Keratinocyte (primary cell): ENCODE results near the gene PRKCG. TPM values are rescaled to one million over a fixed set of nuclear protein-coding genes. Genes with fewer than 3 reads are reported as not detected.

Source experiments
- DNase-seq: peaks from one replicate; pipeline ENCODE4 v3.0.0-alpha.2; 2011; ENCODE audit warnings: low read depth, missing footprints, low spot score
- FAIRE-seq: peaks from 2 replicates; lab custom pipeline; 2011; peaks lifted over from hg19 to GRCh38; lab: Jason Lieb, UNC
- H2AFZ ChIP-seq: 2 replicates; pipeline ENCODE4 v1.6.0; 2012; ENCODE audit warnings: low read length, control low read depth, inconsistent platforms; ENCODE audit not compliant: control insufficient read depth
- H3K27ac ChIP-seq: 2 replicates; pipeline ENCODE4 v1.5.1; 2011; ENCODE audit warnings: low read length; ENCODE audit not compliant: control insufficient read depth, insufficient read depth
- H3K27me3 ChIP-seq: 3 replicates; pipeline ENCODE4 v1.6.0; 2011; ENCODE audit warnings: low read length; ENCODE audit not compliant: control insufficient read depth, insufficient read depth; ENCODE audit errors: extremely low read depth
- H3K36me3 ChIP-seq, 2 experiments: 2 replicates in 1 of 2; 3 replicates in 1 of 2; pipeline ENCODE4 v1.5.1; 2011; ENCODE audit warnings: low read length in 2 of 2, mild to moderate bottlenecking in 1 of 2; ENCODE audit not compliant: control insufficient read depth in 2 of 2, insufficient read depth in 2 of 2; ENCODE audit errors: extremely low read depth in 1 of 2
- H3K4me1 ChIP-seq: 3 replicates; pipeline ENCODE4 v1.5.1; 2011; ENCODE audit warnings: low read length; ENCODE audit not compliant: control insufficient read depth, insufficient read depth; ENCODE audit errors: extremely low read depth
- H3K4me2 ChIP-seq: 3 replicates; pipeline ENCODE4 v1.6.0; 2011; ENCODE audit warnings: low read depth, low read length; ENCODE audit not compliant: control insufficient read depth, insufficient read depth; ENCODE audit errors: extremely low read depth
- H3K4me3 ChIP-seq, 3 experiments: fragments of 200-600 bp in 1 of 3; sonication (generic) in 1 of 3; 2 replicates in 2 of 3; 3 replicates in 1 of 3; pipeline ENCODE4 v1.5.1; 2011 to 2016; ENCODE audit warnings: low read length in 3 of 3, mild to moderate bottlenecking in 3 of 3, control low read depth in 2 of 3, inconsistent platforms in 1 of 3, low read depth in 1 of 3, mixed read lengths in 1 of 3, mixed run types in 1 of 3, moderate library complexity in 1 of 3; ENCODE audit not compliant: control insufficient read depth in 2 of 3, insufficient read depth in 2 of 3; ENCODE audit errors: extremely low read depth in 1 of 3
- H3K79me2 ChIP-seq: 2 replicates; pipeline ENCODE4 v1.6.0; 2012; ENCODE audit warnings: low read length; ENCODE audit not compliant: control insufficient read depth, insufficient read depth
- H3K9ac ChIP-seq: 3 replicates; pipeline ENCODE4 v1.6.0; 2011; ENCODE audit warnings: low read length; ENCODE audit not compliant: control insufficient read depth, insufficient read depth; ENCODE audit errors: extremely low read depth
- H3K9me1 ChIP-seq: 3 replicates; pipeline ENCODE4 v1.6.0; 2011; ENCODE audit warnings: low read length; ENCODE audit not compliant: control insufficient read depth, insufficient read depth; ENCODE audit errors: extremely low read depth
- H3K9me3 ChIP-seq: 2 replicates; pipeline ENCODE4 v1.5.1; 2012; ENCODE audit warnings: low read depth, low read length; ENCODE audit not compliant: control insufficient read depth
- H4K20me1 ChIP-seq: 3 replicates; pipeline ENCODE4 v1.6.0; 2011; ENCODE audit warnings: low read length; ENCODE audit not compliant: control insufficient read depth, insufficient read depth; ENCODE audit errors: extremely low read depth
- CTCF ChIP-seq, 3 experiments: IDR thresholded peaks in 1 of 3; conservative IDR thresholded peaks in 1 of 3; optimal IDR thresholded peaks in 1 of 3; 2 replicates in 2 of 3; 3 replicates in 1 of 3; pipeline versions ENCODE3 to v1.5.1; 2011; ENCODE audit warnings: low read length in 3 of 3, mild to moderate bottlenecking in 3 of 3, moderate library complexity in 2 of 3, control low read depth in 1 of 3, inconsistent platforms in 1 of 3; ENCODE audit not compliant: insufficient read depth in 2 of 3; ENCODE audit errors: extremely low read depth in 1 of 3
- EZH2 ChIP-seq: IDR thresholded peaks from one replicate; pipeline ENCODE4 v1.6.1; 2012; ENCODE audit warnings: inconsistent platforms, mild to moderate bottlenecking, low read length, moderate library complexity
- dilution Hi-C: fragments of 300-500 bp; cut with MboI; formaldehyde crosslinking; loops from one replicate; pipeline ENCODE4 v1.7.0; 2020; ENCODE audit warnings: low sequenced_read_pairs; ENCODE audit not compliant: extremely low pct_ligation_motif_present
- polyA plus RNA-seq, 5 experiments: library from polyadenylated mRNA; depleted of rRNA in 3 of 5; stranded (reverse) in 3 of 5; stranded (forward) in 1 of 5; unstranded in 1 of 5; fragments of >200 nt; gene quantifications; 1 replicate in 1 of 5; 2 replicates in 3 of 5; 3 replicates in 1 of 5; pipeline versions ENCODE4 v1.2.1 to v1.2.3, GENCODE V29; 2011 to 2012; ENCODE audit warnings: missing spikeins in 2 of 5, low read depth in 1 of 5, low replicate concordance in 1 of 5

PRKCG gene
- polyA plus RNA-seq, 1 donor (not counting 4 experiments of a cell fraction or from before 2014, with no cell fraction given): not detected

GRCh38 chr19:53944416-53944815 lies 62.4 kb downstream of the PRKCG start:
- dilution Hi-C loops: loop anchor here (25.0 kb wide), 1 partner anchor 93 kb away; no protein-coding TSS in a partner anchor
- DNase-seq: no peak
- no peaks in the 10 kb centered on the region for H3K79me2 ChIP-seq
- no peaks in the 10 kb centered on the region for H3K9me3 ChIP-seq
- no peaks in the 10 kb centered on the region for H3K36me3 ChIP-seq
- H3K4me3 ChIP-seq: no peak overlapping the region
- H3K9ac ChIP-seq: no peak overlapping the region
- no peaks in the 10 kb centered on the region for H3K4me1 ChIP-seq
- no peak for TF ChIP-seq CTCF (optimal IDR thresholded peaks at IDR 0.05 in 1 of 3, IDR thresholded peaks at IDR 0.05 in 1 of 3, conservative IDR thresholded peaks at IDR 0.05 in 1 of 3; ENCODE audit: extremely low read depth in 1 of 3, insufficient read depth in 2 of 3, low read length in 3 of 3)
- FAIRE-seq: no peak
- H3K4me2 ChIP-seq: no peak overlapping the region
- no peak overlapping the region for H3K27ac ChIP-seq
- peaks cover 19% of the 10 kb centered on the region for H3K27me3 ChIP-seq
- H3K9me1 ChIP-seq: no peaks in the 10 kb centered on the region
- H4K20me1 ChIP-seq: no peaks in the 10 kb centered on the region
- H2AFZ ChIP-seq: no peak overlapping the region

- Histone ChIP-seq H3K4me2 (no peak overlapping the region), H3K9me3 (no peaks in the 10 kb centered on the region)
- dilution Hi-C loops: loop anchor here (25.0 kb wide), 1 partner anchor 92 kb away; no protein-coding TSS in a partner anchor
These were observed 62.9 kb downstream of the PRKCG start for GRCh38 chr19:53944933-53945332.

More at GRCh38 chr19:53944933-53945332, 62.9 kb downstream of the PRKCG start:
- H3K27me3 ChIP-seq: peaks cover 19% of the 10 kb centered on the region
- no peak for TF ChIP-seq CTCF (optimal IDR thresholded peaks at IDR 0.05 in 1 of 3, IDR thresholded peaks at IDR 0.05 in 1 of 3, conservative IDR thresholded peaks at IDR 0.05 in 1 of 3; ENCODE audit: extremely low read depth in 1 of 3, insufficient read depth in 2 of 3, low read length in 3 of 3)
- no peak for TF ChIP-seq EZH2
- H3K9me1 ChIP-seq: no peaks in the 10 kb centered on the region
- H4K20me1 ChIP-seq: no peaks in the 10 kb centered on the region
- FAIRE-seq (no peak), DNase-seq (no peak)
- H3K4me3 ChIP-seq: no peak overlapping the region
- no peaks in the 10 kb centered on the region for H3K4me1 ChIP-seq
- H3K27ac ChIP-seq: no peak overlapping the region
- H2AFZ ChIP-seq: no peak overlapping the region
- H3K36me3 ChIP-seq: no peaks in the 10 kb centered on the region
- no peak overlapping the region for H3K9ac ChIP-seq
- H3K79me2 ChIP-seq: no peaks in the 10 kb centered on the region
